Left ventricle myocardium inferior (tissue), 1 donor: ENCODE measurements around the gene SEZ6. TPM values are rescaled to one million over a fixed set of nuclear protein-coding genes. Genes with fewer than 3 reads are reported as not detected.

Source experiments
- DNase-seq: peaks from one replicate; pipeline ENCODE4 v3.0.0-alpha.2; 2020
- H3K27ac ChIP-seq: fragments of 200-600 bp; replicated peaks from 2 replicates; pipeline ENCODE4 v1.8.0; 2021
- H3K27me3 ChIP-seq: fragments of 200-600 bp; 2 replicates; pipeline ENCODE4 v1.8.0; 2021; ENCODE audit warnings: low read depth
- H3K36me3 ChIP-seq: fragments of 200-600 bp; 2 replicates; pipeline ENCODE4 v1.8.0; 2021
- H3K4me1 ChIP-seq: fragments of 200-600 bp; 2 replicates; pipeline ENCODE4 v1.8.0; 2021
- H3K4me3 ChIP-seq: fragments of 200-600 bp; 2 replicates; pipeline ENCODE4 v1.8.0; 2021; ENCODE audit warnings: mild to moderate bottlenecking, moderate library complexity
- H3K9me3 ChIP-seq: fragments of 200-600 bp; replicated peaks from 2 replicates; pipeline ENCODE4 v1.8.0; 2021
- CTCF ChIP-seq: fragments of 200-600 bp; IDR thresholded peaks from 2 replicates; pipeline ENCODE4 v1.8.0; 2021; ENCODE audit warnings: antibody characterized with exemption, mild to moderate bottlenecking, borderline replicate concordance
- intact Hi-C: fragments of 100-400 bp; cut with micrococcal nuclease; formaldehyde crosslinking; loops from one replicate; pipeline ENCODE4 v1.11.0; 2022
- long read RNA-seq: library from polyadenylated mRNA; unstranded; transcript quantifications from one replicate; pipeline ENCODE4 v2.0.0, GENCODE V29; 2021
- total RNA-seq: library from RNA; stranded (reverse); fragmentation: NEBNext Ultra II Directional; extraction: Animal tissue kit (Norgen Biotek cat#: 25700); gene quantifications from one replicate; pipeline ENCODE4 v1.2.1, GENCODE V29; 2021
- donor health status: DM: no; HTN: yes; CAD: no; lungs with severe emphysema.

Gene SEZ6
- total RNA-seq, result not detected
- long read RNA-seq, result 0 reads

- peak; percentile 44 for TF ChIP-seq CTCF
- H3K27me3 ChIP-seq, result peaks cover 88% of the 10 kb centered on the region
- intact Hi-C loops, result no loop called here
- no peak within 1 kb of the TSS for H3K27ac ChIP-seq
- H3K4me1 ChIP-seq, result peaks cover 13% of the 10 kb centered on the region
- peak within 1 kb of the TSS; percentile 36 for H3K4me3 ChIP-seq
- no peaks in the 10 kb centered on the region for H3K36me3 ChIP-seq
- no peaks in the 10 kb centered on the region for H3K9me3 ChIP-seq
- peak; percentile 72 for DNase-seq
Observed at GRCh38 chr17:29005936-29006511, at the start of gene SEZ6. TSS of gene SEZ6 (minus strand) at chr17:29006033. CDS start at chr17:29005869, 164 bp downstream.

- Histone ChIP-seq H3K9me3 (no peaks in the 10 kb centered on the region), H3K27ac (no peak overlapping the region), H3K4me1 (no peaks in the 10 kb centered on the region), H3K4me3 (no peak overlapping the region), H3K36me3 (no peaks in the 10 kb centered on the region), H3K27me3 (peaks cover 11% of the 10 kb centered on the region)
- TF ChIP-seq CTCF, result no peak
- no peak for DNase-seq
- intact Hi-C loops, result no loop called here
Observed at GRCh38 chr17:29054835-29055234, 49.0 kb upstream of the SEZ6 start.

- Histone ChIP-seq H3K27ac (no peak overlapping the region), H3K4me3 (no peak overlapping the region), H3K27me3 (peaks cover 25% of the 10 kb centered on the region), H3K9me3 (no peaks in the 10 kb centered on the region), H3K36me3 (no peaks in the 10 kb centered on the region), H3K4me1 (no peaks in the 10 kb centered on the region)
- no peak for DNase-seq
- TF ChIP-seq CTCF, result no peak
- intact Hi-C loops, result no loop called here
Observed at GRCh38 chr17:29051731-29052130, 45.9 kb upstream of the SEZ6 start.

GRCh38 chr17:29051194-29051593 lies 45.4 kb upstream of the SEZ6 start:
- intact Hi-C loops, result no loop called here
- Histone ChIP-seq H3K4me3 (no peak overlapping the region), H3K9me3 (no peaks in the 10 kb centered on the region)

GRCh38 chr17:29050176-29050575 lies 44.3 kb upstream of the SEZ6 start:
- Histone ChIP-seq H3K36me3 (no peaks in the 10 kb centered on the region), H3K4me3 (no peak overlapping the region), H3K4me1 (no peaks in the 10 kb centered on the region), H3K27me3 (peaks cover 32% of the 10 kb centered on the region), H3K27ac (no peak overlapping the region), H3K9me3 (no peaks in the 10 kb centered on the region)
- intact Hi-C loops, result no loop called here
- no peak for DNase-seq
- no peak for TF ChIP-seq CTCF

More at GRCh38 chr17:29051194-29051593, 45.4 kb upstream of the SEZ6 start:
- Histone ChIP-seq H3K27me3 (peaks cover 30% of the 10 kb centered on the region), H3K4me1 (no peaks in the 10 kb centered on the region), H3K27ac (no peak overlapping the region), H3K36me3 (no peaks in the 10 kb centered on the region)
- no peak for TF ChIP-seq CTCF
- DNase-seq, result no peak
